Measurements from ENCODE around the gene C16orf95.
A peak's percentile ranks its signal among the peaks of the same experiment; 100 is the strongest.

The C16orf95 gene

GRCh38 chr16:87345726-87346424, 28.7 kb upstream of the C16orf95 start:
- 97% methylated on average over 24 of the region's 28 CpGs for WGBS (ENCODE audit: insufficient coverage)
- no peak overlapping the region for H3K27ac ChIP-seq (ENCODE audit: insufficient read depth in 1 of 2, low read depth in 1 of 2, low read length in 2 of 2, poor library complexity in 1 of 2, severe bottlenecking in 2 of 2)
- ChIA-PET POLR2A (no interaction called here), CTCF (interaction anchor here (0.9 kb wide), 1 partner anchor 10 kb away, joined by 3 read pairs; no protein-coding TSS in a partner anchor)
- no peaks in the 10 kb centered on the region for H3K9me3 ChIP-seq (ENCODE audit: control extremely low read depth in 1 of 5, control insufficient read depth in 4 of 5, insufficient read depth in 2 of 5, low read depth in 1 of 5, low read length in 4 of 5)
- H3K4me1 ChIP-seq (ENCODE audit: control extremely low read depth in 1 of 4, control insufficient read depth in 4 of 4, insufficient read depth in 4 of 4, low read length in 3 of 4): peaks cover 0 to 6% (median 3%) of the 10 kb centered on the region in 4 experiments
- H3K27me3 ChIP-seq (replicated peaks in 2 of 5; ENCODE audit: control insufficient read depth in 4 of 5, insufficient read depth in 5 of 5, low read length in 4 of 5): no peaks in the 10 kb centered on the region
- H3K36me3 ChIP-seq (ENCODE audit: control insufficient read depth in 4 of 4, insufficient read depth in 4 of 4, low read length in 3 of 4): peaks cover 0 to 33% (median 25%) of the 10 kb centered on the region in 4 experiments
- no peak for DNase-seq
- peak overlapping the region in 1 of 7 experiments; percentile 28 for H3K4me3 ChIP-seq (ENCODE audit: control insufficient read depth in 1 of 7, extremely low read depth in 1 of 7, insufficient read depth in 4 of 7, low read depth in 2 of 7, low read length in 6 of 7)

- POLR2A ChIA-PET: no interaction called here
- Histone ChIP-seq H3K27ac (ENCODE audit: insufficient read depth in 1 of 2, low read depth in 1 of 2, low read length in 2 of 2, poor library complexity in 1 of 2, severe bottlenecking in 2 of 2) (no peak overlapping the region), H3K9me3 (ENCODE audit: control extremely low read depth in 1 of 5, control insufficient read depth in 4 of 5, insufficient read depth in 2 of 5, low read depth in 1 of 5, low read length in 4 of 5) (no peaks in the 10 kb centered on the region), H3K27me3 (replicated peaks in 2 of 5; ENCODE audit: control insufficient read depth in 4 of 5, insufficient read depth in 5 of 5, low read length in 4 of 5) (no peaks in the 10 kb centered on the region), H3K4me1 (ENCODE audit: control extremely low read depth in 1 of 4, control insufficient read depth in 4 of 4, insufficient read depth in 4 of 4, low read length in 3 of 4) (peaks cover 0 to 6% (median 3%) of the 10 kb centered on the region in 4 experiments), H3K36me3 (ENCODE audit: control insufficient read depth in 4 of 4, insufficient read depth in 4 of 4, low read length in 3 of 4) (peaks cover 0 to 37% (median 25%) of the 10 kb centered on the region in 4 experiments), H3K4me3 (ENCODE audit: control insufficient read depth in 1 of 7, extremely low read depth in 1 of 7, insufficient read depth in 4 of 7, low read depth in 2 of 7, low read length in 6 of 7) (peak overlapping the region in 1 of 7 experiments; percentile 28)
- 93% methylated on average over 7 of the region's 17 CpGs for WGBS (ENCODE audit: insufficient coverage)
- CTCF ChIA-PET: interaction anchor here (0.9 kb wide), 1 partner anchor 11 kb away, joined by 3 read pairs; no protein-coding TSS in a partner anchor
- DNase-seq: peak in 2 of 3 donors; percentile 44
Measured at GRCh38 chr16:87344931-87345631, 27.9 kb upstream of the C16orf95 start.

DNA sequence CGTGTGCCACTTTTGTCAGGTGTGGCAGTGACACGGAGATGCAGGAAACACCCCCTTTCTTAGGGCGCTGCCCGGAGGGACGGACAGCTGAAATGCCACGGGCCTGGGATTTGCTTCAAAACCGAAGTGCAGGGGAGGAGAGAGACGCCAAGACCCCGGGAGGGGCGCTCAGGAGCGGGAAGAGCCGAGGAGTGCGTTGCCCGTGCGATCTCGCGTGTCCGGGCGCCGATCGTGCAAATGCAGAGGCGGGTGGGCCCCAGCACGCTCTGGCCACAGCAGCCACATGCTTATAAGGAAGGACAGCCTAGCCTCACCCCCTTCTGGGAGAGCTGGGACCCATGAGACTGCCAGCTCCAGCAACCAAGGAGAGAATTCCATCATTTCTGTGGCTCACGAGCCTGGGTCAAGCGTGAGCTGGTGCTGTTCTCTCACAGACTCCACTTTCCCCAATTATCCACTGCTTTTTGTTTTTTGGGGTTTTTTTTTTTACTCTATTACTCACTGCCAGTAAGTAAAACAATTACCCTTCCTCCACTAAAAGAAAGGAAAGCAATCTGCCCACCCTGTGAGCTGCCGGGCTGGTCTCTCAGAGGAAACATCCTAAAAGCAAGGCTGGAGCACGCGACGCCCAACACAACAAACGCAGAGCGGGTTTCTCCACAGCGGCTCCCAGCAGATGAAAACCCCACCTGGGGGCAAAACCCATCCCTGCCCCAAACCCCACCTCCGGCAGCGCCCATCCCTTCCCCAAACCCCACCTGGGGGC, 27.2 kb upstream of the C16orf95 start:
- H3K27ac ChIP-seq (ENCODE audit: insufficient read depth in 1 of 2, low read depth in 1 of 2, low read length in 2 of 2, poor library complexity in 1 of 2, severe bottlenecking in 2 of 2): no peak overlapping the region
- H3K27me3 ChIP-seq (replicated peaks in 2 of 5; ENCODE audit: control insufficient read depth in 4 of 5, insufficient read depth in 5 of 5, low read length in 4 of 5): no peaks in the 10 kb centered on the region
- H3K9me3 ChIP-seq (ENCODE audit: control extremely low read depth in 1 of 5, control insufficient read depth in 4 of 5, insufficient read depth in 2 of 5, low read depth in 1 of 5, low read length in 4 of 5): no peaks in the 10 kb centered on the region
- H3K4me3 ChIP-seq (ENCODE audit: control insufficient read depth in 1 of 7, extremely low read depth in 1 of 7, insufficient read depth in 4 of 7, low read depth in 2 of 7, low read length in 6 of 7): no peak overlapping the region
- ChIA-PET POLR2A (no interaction called here), CTCF (interaction anchor here (0.8 to 1.3 kb wide), 2 partner anchors 11 to 20 kb away, joined by 3 to 5 read pairs; no protein-coding TSS in a partner anchor)
- DNase-seq: no peak
- H3K36me3 ChIP-seq (ENCODE audit: control insufficient read depth in 4 of 4, insufficient read depth in 4 of 4, low read length in 3 of 4): peaks cover under 1 to 41% (median 26%) of the 10 kb centered on the region in 4 experiments
- WGBS (ENCODE audit: insufficient coverage): 93% methylated on average over 25 of the region's 34 CpGs
- H3K4me1 ChIP-seq (ENCODE audit: control extremely low read depth in 1 of 4, control insufficient read depth in 4 of 4, insufficient read depth in 4 of 4, low read length in 3 of 4): peaks cover 0 to 6% (median 3%) of the 10 kb centered on the region in 4 experiments

- WGBS (ENCODE audit: insufficient coverage): 96% methylated on average over 11 of the region's 11 CpGs
- no peaks in the 10 kb centered on the region for H3K9me3 ChIP-seq (ENCODE audit: control extremely low read depth in 1 of 5, control insufficient read depth in 4 of 5, insufficient read depth in 2 of 5, low read depth in 1 of 5, low read length in 4 of 5)
- H3K27ac ChIP-seq (ENCODE audit: insufficient read depth in 1 of 2, low read depth in 1 of 2, low read length in 2 of 2, poor library complexity in 1 of 2, severe bottlenecking in 2 of 2): no peak overlapping the region
- peaks cover 0 to 6% (median 3%) of the 10 kb centered on the region in 4 experiments for H3K4me1 ChIP-seq (ENCODE audit: control extremely low read depth in 1 of 4, control insufficient read depth in 4 of 4, insufficient read depth in 4 of 4, low read length in 3 of 4)
- DNase-seq: no peak
- ChIA-PET CTCF (interaction anchor here (0.8 to 1.3 kb wide), 2 partner anchors 12 to 20 kb away, joined by 3 to 5 read pairs; no protein-coding TSS in a partner anchor), POLR2A (no interaction called here)
- peaks cover 3 to 45% (median 29%) of the 10 kb centered on the region in 4 experiments for H3K36me3 ChIP-seq (ENCODE audit: control insufficient read depth in 4 of 4, insufficient read depth in 4 of 4, low read length in 3 of 4)
- no peak overlapping the region for H3K4me3 ChIP-seq (ENCODE audit: control insufficient read depth in 1 of 7, extremely low read depth in 1 of 7, insufficient read depth in 4 of 7, low read depth in 2 of 7, low read length in 6 of 7)
- no peaks in the 10 kb centered on the region for H3K27me3 ChIP-seq (replicated peaks in 2 of 5; ENCODE audit: control insufficient read depth in 4 of 5, insufficient read depth in 5 of 5, low read length in 4 of 5)
Measured at GRCh38 chr16:87343753-87344050, 26.5 kb upstream of the C16orf95 start.

DNA sequence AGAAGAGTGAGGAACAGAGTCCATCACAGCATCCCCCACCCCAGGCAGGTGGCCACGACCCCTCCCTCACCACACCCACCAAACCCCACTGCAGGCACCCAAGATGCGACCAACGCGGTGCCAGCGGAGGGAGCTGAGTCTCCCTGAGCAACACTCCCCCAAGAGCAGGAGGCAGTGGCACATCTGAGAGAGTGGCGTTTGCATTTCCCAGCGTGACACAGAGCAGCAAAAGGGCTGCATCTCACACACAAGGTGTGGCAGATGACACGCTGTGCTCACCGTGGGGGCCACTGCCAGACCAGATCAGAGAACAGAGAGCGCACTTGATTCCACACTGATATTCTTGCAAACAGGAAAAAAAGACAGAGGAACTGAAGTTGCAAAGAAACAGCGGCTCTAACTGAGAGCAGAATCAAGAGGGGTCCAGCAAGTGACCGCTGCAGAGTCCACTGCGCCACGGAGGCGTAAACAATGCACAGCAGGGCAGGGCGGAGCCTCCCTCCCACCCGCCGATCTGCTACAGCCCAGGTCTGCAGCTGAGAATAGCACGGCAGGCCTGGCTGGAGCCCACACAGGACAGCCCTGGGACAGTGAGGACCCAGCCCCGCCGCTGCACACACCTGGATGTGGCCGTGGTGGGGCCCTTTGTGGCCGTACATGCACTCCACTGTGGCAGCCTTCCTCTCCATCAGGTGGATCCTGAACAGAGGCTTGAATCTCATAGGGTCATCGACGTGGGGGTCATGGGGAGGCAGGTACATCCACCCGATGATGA, 26.0 kb upstream of the C16orf95 start:
- no peaks in the 10 kb centered on the region for H3K27me3 ChIP-seq (replicated peaks in 2 of 5; ENCODE audit: control insufficient read depth in 4 of 5, insufficient read depth in 5 of 5, low read length in 4 of 5)
- POLR2A ChIA-PET: no interaction called here

GRCh38 chr16:87342504-87342903, 25.3 kb upstream of the C16orf95 start:
- no peak overlapping the region for H3K4me3 ChIP-seq (ENCODE audit: control insufficient read depth in 1 of 7, extremely low read depth in 1 of 7, insufficient read depth in 4 of 7, low read depth in 2 of 7, low read length in 6 of 7)
- 96% methylated on average over 14 of the region's 20 CpGs for WGBS (ENCODE audit: insufficient coverage)
- no peaks in the 10 kb centered on the region for H3K27me3 ChIP-seq (replicated peaks in 2 of 5; ENCODE audit: control insufficient read depth in 4 of 5, insufficient read depth in 5 of 5, low read length in 4 of 5)
- ChIA-PET CTCF (no interaction called here), POLR2A (interaction anchor here (0.6 kb wide), 1 partner anchor 24 kb away, joined by 3 read pairs; no protein-coding TSS in a partner anchor)
- no peak for DNase-seq
- peaks cover 4 to 13% (median 9%) of the 10 kb centered on the region in 4 experiments for H3K4me1 ChIP-seq (ENCODE audit: control extremely low read depth in 1 of 4, control insufficient read depth in 4 of 4, insufficient read depth in 4 of 4, low read length in 3 of 4)
- no peaks in the 10 kb centered on the region for H3K9me3 ChIP-seq (ENCODE audit: control extremely low read depth in 1 of 5, control insufficient read depth in 4 of 5, insufficient read depth in 2 of 5, low read depth in 1 of 5, low read length in 4 of 5)
- H3K36me3 ChIP-seq (ENCODE audit: control insufficient read depth in 4 of 4, insufficient read depth in 4 of 4, low read length in 3 of 4): peaks cover 3 to 43% (median 29%) of the 10 kb centered on the region in 4 experiments
- H3K27ac ChIP-seq (ENCODE audit: insufficient read depth in 1 of 2, low read depth in 1 of 2, low read length in 2 of 2, poor library complexity in 1 of 2, severe bottlenecking in 2 of 2): no peak overlapping the region

More for the DNA sequence above, 26.0 kb upstream of the C16orf95 start:
- Histone ChIP-seq H3K27ac (ENCODE audit: insufficient read depth in 1 of 2, low read depth in 1 of 2, low read length in 2 of 2, poor library complexity in 1 of 2, severe bottlenecking in 2 of 2) (no peak overlapping the region), H3K4me3 (ENCODE audit: control insufficient read depth in 1 of 7, extremely low read depth in 1 of 7, insufficient read depth in 4 of 7, low read depth in 2 of 7, low read length in 6 of 7) (no peak overlapping the region), H3K9me3 (ENCODE audit: control extremely low read depth in 1 of 5, control insufficient read depth in 4 of 5, insufficient read depth in 2 of 5, low read depth in 1 of 5, low read length in 4 of 5) (no peaks in the 10 kb centered on the region), H3K4me1 (ENCODE audit: control extremely low read depth in 1 of 4, control insufficient read depth in 4 of 4, insufficient read depth in 4 of 4, low read length in 3 of 4) (peaks cover 0 to 7% (median 5%) of the 10 kb centered on the region in 4 experiments), H3K36me3 (ENCODE audit: control insufficient read depth in 4 of 4, insufficient read depth in 4 of 4, low read length in 3 of 4) (peaks cover 3 to 43% (median 29%) of the 10 kb centered on the region in 4 experiments)
- 94% methylated on average over 17 of the region's 26 CpGs for WGBS (ENCODE audit: insufficient coverage)
- DNase-seq: no peak
- CTCF ChIA-PET: interaction anchor here (0.8 to 1.3 kb wide), 2 partner anchors 12 to 19 kb away, joined by 3 to 5 read pairs; no protein-coding TSS in a partner anchor
